RWPE2 (cell line): ENCODE measurements around the gene LRRN3.
"Not testable (repeated sequence)": the region's sequence is repeated elsewhere in the genome, so short reads cannot be mapped to it uniquely, and the experiment has no call there.

Experiments used
- ATAC-seq: fragments of 200-7000 bp; cut with Tn5 transposase; 3 replicates; pipeline ENCODE4 v1.9.1; 2021; ENCODE audit warnings: low read depth
- DNase-seq: peaks from one replicate; pipeline ENCODE4 v3.0.0-alpha.2; 2020; ENCODE audit warnings: low spot score
- H3K27ac ChIP-seq: fragments of 450-650 bp; 2 replicates; pipeline ENCODE4 v1.5.1; 2017; ENCODE audit warnings: mild to moderate bottlenecking; ENCODE audit not compliant: poor library complexity, severe bottlenecking
- H3K27me3 ChIP-seq: fragments of 250-450 bp; sonication (Bioruptor Pico); 2 replicates; pipeline ENCODE4 v1.5.1; 2021; ENCODE audit warnings: mild to moderate bottlenecking, moderate library complexity; ENCODE audit not compliant: insufficient read depth, poor library complexity, severe bottlenecking
- H3K36me3 ChIP-seq: fragments of 250-450 bp; sonication (Bioruptor Pico); 2 replicates; pipeline ENCODE4 v1.5.1; 2020; ENCODE audit warnings: low read depth, mild to moderate bottlenecking, moderate library complexity
- H3K4me1 ChIP-seq: fragments of 250-450 bp; sonication (Bioruptor Pico); 2 replicates; pipeline ENCODE4 v1.5.1; 2021; ENCODE audit warnings: mild to moderate bottlenecking, moderate library complexity; ENCODE audit not compliant: insufficient read depth, poor library complexity, severe bottlenecking
- H3K4me3 ChIP-seq: fragments of 250-450 bp; sonication (Bioruptor Pico); 2 replicates; pipeline ENCODE4 v1.5.1; 2021; ENCODE audit warnings: mild to moderate bottlenecking, moderate library complexity; ENCODE audit not compliant: severe bottlenecking
- H3K9me3 ChIP-seq: fragments of 250-450 bp; sonication (Bioruptor Pico); 2 replicates; pipeline ENCODE4 v1.5.1; 2021; ENCODE audit warnings: mild to moderate bottlenecking, moderate library complexity; ENCODE audit not compliant: severe bottlenecking
- CTCF ChIP-seq: fragments of 450-650 bp; IDR thresholded peaks from one replicate; pipeline ENCODE4 v1.5.1; 2017; ENCODE audit warnings: mild to moderate bottlenecking, moderate library complexity; ENCODE audit not compliant: poor library complexity, severe bottlenecking

Gene LRRN3

GRCh38 chr7:111067682-111068081 is 23.2 kb upstream of the LRRN3 start:
- no peak for TF ChIP-seq CTCF
- no peak for DNase-seq
- Histone ChIP-seq H3K4me1 (no peaks in the 10 kb centered on the region), H3K27me3 (no peaks in the 10 kb centered on the region), H3K36me3 (no peaks in the 10 kb centered on the region), H3K27ac (no peak overlapping the region), H3K9me3 (no peaks in the 10 kb centered on the region), H3K4me3 (no peak overlapping the region)
- no peak for ATAC-seq

GRCh38 chr7:111068618-111069017 is 22.3 kb upstream of the LRRN3 start:
- no peak for TF ChIP-seq CTCF
- no peaks in the 10 kb centered on the region for H3K27me3 ChIP-seq
- ATAC-seq: no peak
- no peak for DNase-seq
- no peaks in the 10 kb centered on the region for H3K4me1 ChIP-seq
- H3K36me3 ChIP-seq: no peaks in the 10 kb centered on the region
- H3K9me3 ChIP-seq: no peaks in the 10 kb centered on the region
- no peak overlapping the region for H3K4me3 ChIP-seq
- H3K27ac ChIP-seq: no peak overlapping the region

GRCh38 chr7:111071556-111071955 is 19.4 kb upstream of the LRRN3 start:
- no peak for TF ChIP-seq CTCF
- Histone ChIP-seq H3K27me3 (no peaks in the 10 kb centered on the region), H3K9me3 (no peaks in the 10 kb centered on the region), H3K4me1 (no peaks in the 10 kb centered on the region), H3K36me3 (no peaks in the 10 kb centered on the region), H3K4me3 (no peak overlapping the region), H3K27ac (no peak overlapping the region)
- DNase-seq (no peak), ATAC-seq (no peak)

- not testable (repeated sequence) for H3K36me3 ChIP-seq, H3K4me1 ChIP-seq, H3K9me3 ChIP-seq, H3K27me3 ChIP-seq, DNase-seq, ATAC-seq, H3K4me3 ChIP-seq, H3K27ac ChIP-seq
Observed at GRCh38 chr7:111072658-111073057, 18.3 kb upstream of the LRRN3 start.

GRCh38 chr7:111074071-111074747 is 16.7 kb upstream of the LRRN3 start:
- TF ChIP-seq CTCF: no peak
- Histone ChIP-seq H3K4me1 (no peaks in the 10 kb centered on the region), H3K27me3 (no peaks in the 10 kb centered on the region), H3K9me3 (no peaks in the 10 kb centered on the region), H3K4me3 (no peak overlapping the region), H3K36me3 (no peaks in the 10 kb centered on the region), H3K27ac (no peak overlapping the region)
- no peak for ATAC-seq
- DNase-seq: no peak
